GM21717 (cell line): ENCODE measurements around the gene ATXN7L3.
A peak's percentile ranks its signal among the peaks of the same experiment; 100 is the strongest.

Experiments used
- ATAC-seq: cut with Tn5 transposase; IDR thresholded peaks from one replicate; pipeline ENCODE4 v1.9.1; 2021; ENCODE audit warnings: mild to moderate bottlenecking, moderate library complexity; ENCODE audit not compliant: unreplicated experiment

Gene ATXN7L3

DNA sequence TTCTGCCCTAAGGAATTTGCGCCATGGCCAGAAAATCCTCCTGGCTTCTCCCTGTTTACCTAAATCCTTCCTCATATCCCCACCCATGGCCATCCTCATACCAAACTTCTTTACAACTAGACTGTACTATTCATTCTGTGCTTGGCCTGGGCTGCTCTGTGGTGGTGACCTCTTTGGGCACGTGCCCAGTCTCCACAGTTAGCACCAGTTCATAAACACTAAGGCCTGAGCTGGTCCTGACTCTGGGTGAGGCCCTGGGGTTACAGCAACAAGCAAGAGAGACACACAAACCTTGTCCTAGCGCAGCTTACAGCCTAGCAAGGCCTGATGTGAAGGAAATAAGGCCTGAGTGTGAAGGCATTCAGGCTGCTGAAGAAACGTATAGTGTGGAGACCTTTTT lies 3.1 kb upstream of the ATXN7L3 start:
- no peak for ATAC-seq

DNA sequence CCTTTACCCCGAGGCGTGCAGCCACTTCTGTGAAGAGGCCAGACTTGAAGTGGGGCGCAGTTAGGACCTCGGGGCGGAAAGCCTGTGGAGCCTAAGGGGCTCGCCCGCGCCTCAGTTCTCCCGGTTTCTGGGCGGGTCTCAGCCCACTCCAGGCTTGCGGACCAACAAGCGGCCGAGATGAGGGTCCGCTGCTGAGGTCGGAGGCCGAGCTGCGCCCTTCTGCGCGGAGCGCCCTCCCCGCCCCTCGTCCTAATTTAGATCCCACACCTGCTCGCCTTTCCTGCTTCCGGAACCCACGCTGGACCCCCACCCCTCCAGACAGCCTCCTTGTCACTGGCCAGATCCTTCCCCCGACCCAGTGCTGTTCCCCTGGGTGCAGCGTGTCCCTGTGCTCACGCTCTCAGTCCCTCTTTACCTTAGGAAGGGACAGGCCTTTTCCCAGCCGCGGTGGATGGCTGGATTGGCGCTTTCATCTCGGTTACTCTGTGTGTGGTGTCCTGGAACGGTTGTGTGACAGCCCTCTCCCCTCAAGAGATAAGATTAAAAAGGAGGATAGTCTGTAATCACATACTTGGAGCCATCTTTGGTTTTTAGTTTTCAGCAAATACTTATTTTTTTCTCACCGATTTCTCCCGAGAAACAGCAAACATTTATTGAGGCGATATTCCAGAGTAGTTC lies 933 bp upstream of the ATXN7L3 start:
- ATAC-seq, result no peak

DNA sequence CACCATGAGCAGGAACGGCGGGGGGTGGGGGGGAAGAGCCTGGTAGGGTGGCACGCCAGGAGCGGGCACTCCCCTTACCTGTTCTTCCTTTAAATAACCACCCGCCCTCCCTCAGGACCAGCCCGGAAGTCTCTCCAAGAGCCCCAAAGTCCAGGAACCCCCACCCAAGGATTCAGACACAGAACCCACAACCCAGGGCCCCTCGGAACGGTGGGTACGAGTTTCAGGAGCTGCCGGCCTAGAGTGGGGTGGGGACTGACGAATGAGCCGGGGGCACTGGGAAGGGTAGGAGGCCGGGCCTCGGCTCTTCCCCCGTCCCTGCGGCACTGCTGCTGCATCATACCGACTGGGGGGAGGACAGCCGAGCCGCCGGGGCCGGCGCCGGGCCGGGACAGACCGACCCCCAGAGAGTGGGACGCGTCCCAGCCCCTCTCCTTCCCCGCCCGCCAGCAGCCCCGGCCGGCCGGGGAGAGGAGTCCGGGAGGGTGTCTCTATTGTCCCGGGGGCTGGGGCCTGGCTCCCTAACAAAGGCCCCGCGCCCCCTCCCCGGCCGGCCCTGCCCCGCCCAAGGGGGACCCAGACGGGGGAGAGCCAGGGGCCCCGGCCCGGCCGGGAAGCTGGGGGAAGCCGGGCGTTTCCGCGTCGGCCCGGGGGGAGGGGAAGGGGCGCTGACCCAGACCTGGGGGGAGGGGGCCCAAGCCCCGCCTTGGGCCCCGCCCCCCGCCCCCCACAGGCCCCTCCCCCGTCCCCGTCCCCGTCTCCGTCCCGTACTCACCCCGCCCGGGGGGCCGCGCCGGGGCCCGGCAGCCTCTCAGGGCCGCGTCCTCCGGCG lies 747 bp downstream of the ATXN7L3 start:
- ATAC-seq, result peak; percentile 9

DNA sequence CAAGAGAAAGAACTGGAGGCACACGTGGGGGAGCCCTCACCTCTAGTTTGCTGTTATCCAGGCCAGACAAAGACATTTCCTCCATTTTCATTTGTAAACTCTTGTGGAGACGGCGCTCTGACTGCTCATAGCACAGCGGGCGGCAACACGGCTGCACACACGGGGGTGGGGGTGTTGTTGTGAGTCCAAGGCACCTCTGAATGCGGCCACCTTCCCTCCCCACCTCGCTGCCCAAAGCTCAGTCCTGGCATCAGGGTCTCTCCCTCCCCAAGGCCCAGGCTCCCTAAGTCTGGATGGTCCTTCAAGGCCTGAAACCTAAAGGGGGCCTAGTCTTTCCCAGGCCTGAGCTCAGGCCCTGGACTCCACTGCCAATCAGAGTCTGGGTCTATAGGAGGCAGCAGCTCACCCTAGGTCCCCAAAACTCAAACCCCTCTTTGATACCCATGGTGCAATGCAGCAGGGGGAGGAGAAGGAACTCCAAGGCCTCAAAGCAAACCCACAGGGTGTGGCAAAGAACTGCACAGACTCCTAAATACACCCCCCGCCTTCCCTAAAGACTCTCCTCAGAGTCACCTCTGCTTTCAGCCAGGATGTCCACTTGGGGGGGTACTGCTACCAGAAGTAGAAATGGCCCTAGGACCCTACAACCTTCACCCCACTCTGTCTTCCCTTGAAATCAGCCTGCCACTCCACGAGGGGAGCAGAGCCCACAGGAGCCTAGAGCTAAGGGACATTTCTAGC lies 1.5 kb downstream of the ATXN7L3 start:
- ATAC-seq, result no peak

DNA sequence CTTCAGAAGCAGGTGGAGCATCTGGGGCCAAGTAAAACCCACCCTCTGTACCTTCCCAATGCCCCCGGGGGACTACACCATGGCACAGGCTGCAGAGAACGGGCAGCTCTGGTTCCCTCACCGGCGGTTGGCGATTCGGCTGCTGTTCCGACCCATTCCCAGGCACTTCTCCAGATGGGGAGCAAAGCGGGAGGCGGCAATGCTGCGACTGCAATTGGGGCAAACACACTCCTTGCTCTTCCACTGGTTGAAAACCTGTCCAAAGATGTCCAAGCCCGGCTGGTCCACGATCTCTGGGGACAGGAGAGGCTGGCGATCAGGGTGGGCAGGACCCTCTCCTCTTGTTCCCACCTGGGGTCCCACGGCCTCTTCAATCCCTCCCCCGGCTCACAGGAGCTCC lies 2.6 kb downstream of the ATXN7L3 start:
- no peak for ATAC-seq

DNA sequence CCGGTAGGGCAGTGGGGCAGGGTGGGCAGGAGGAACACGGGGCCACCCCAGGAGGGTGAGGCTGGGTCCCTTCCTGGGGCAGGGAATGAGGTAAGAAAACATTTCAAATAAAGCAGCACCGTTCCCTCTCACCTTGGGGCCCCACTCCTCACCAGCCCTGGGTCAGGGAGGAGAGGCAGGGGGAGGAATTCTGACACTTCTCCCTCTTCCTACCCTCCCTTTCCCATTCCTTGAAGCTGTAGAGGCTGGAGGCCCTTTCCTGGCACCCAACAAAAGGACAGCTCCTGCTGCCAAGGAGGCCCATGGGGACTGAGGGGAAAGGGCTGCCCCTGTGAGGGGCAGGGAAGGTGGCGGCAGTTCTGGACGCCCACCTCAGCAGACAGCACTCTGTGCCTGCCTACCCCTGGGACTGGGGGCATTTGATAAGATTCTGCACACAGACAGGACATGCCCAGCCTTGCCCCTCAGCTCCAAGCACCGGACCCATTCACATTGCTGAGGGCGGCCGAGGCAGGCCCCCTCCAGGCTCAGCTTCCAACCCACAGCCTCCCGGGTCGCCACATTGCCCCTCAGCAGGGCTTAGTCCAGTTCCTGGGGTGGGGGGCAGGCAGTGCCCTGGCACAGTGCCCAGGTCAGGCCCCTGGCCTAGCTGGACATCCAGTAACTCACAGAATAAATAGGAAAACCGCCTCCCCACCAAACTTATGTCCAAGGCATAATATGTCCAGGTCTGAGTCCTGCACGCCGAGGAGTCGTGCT lies 6.2 kb downstream of the ATXN7L3 start:
- no peak for ATAC-seq

DNA sequence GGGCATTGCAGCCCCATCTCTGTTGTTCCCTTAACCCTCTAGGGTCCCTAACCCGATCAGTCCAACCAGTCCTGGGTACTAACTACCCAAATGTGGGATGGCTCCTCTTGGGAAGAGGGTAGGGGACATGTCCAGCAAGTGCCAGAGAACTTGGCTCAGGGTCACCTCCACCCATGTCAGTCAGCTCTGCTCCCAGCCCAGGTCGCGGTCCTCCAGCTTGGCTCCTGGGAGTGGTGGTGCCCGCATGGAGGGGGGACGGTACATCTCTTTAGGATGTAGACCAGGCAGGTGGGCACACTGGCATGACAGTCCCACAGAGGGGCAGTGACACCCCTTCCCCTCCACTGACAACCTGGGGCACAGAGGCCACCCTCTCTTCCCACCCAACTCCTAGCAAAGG lies 6.9 kb downstream of the ATXN7L3 start:
- no peak for ATAC-seq

DNA sequence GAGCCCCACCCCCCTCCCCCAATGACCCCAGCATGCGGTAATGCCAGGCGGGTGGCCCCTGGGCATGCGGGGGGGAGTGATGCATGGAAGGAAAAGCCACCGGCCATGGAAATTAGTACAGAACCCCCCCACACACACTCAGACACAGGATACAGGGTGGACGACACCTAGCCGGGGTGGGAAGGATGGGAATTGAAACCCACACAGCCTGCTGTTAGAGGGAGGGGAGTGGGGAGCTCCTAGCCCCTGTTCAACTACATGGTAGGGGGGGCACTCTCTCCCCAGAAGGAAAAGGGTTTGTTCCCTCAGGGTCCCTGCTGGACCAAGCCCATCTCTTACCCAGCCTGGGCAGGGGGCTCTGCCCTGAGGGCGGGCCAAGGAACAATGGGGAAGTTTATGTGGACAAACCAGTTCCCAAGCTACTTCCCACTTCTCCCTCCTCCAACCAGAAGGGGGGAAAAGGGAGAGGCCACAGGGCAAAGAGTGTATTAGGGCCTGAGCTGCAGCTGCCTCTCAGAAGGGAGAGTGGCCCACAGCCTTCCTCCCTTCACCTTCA lies 7.7 kb downstream of the ATXN7L3 start:
- no peak for ATAC-seq

DNA sequence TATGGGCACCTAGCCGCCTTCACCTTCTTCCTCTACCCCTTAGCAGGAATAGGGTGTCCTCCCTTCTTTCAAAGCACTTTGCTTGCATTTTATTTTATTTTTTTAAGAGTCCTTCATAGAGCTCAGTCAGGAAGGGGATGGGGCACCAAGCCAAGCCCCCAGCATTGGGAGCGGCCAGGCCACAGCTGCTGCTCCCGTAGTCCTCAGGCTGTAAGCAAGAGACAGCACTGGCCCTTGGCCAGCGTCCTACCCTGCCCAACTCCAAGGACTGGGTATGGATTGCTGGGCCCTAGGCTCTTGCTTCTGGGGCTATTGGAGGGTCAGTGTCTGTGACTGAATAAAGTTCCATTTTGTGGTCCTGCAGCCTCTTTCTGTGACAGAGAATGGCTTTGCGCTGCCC lies 8.3 kb downstream of the ATXN7L3 start:
- no peak for ATAC-seq

DNA sequence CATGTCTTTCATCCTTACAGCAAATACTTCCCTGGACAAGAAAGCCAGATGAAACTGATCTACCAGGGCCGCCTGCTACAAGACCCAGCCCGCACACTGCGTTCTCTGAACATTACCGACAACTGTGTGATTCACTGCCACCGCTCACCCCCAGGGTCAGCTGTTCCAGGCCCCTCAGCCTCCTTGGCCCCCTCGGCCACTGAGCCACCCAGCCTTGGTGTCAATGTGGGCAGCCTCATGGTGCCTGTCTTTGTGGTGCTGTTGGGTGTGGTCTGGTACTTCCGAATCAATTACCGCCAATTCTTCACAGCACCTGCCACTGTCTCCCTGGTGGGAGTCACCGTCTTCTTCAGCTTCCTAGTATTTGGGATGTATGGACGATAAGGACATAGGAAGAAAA lies 9.2 kb downstream of the ATXN7L3 start:
- no peak for ATAC-seq

DNA sequence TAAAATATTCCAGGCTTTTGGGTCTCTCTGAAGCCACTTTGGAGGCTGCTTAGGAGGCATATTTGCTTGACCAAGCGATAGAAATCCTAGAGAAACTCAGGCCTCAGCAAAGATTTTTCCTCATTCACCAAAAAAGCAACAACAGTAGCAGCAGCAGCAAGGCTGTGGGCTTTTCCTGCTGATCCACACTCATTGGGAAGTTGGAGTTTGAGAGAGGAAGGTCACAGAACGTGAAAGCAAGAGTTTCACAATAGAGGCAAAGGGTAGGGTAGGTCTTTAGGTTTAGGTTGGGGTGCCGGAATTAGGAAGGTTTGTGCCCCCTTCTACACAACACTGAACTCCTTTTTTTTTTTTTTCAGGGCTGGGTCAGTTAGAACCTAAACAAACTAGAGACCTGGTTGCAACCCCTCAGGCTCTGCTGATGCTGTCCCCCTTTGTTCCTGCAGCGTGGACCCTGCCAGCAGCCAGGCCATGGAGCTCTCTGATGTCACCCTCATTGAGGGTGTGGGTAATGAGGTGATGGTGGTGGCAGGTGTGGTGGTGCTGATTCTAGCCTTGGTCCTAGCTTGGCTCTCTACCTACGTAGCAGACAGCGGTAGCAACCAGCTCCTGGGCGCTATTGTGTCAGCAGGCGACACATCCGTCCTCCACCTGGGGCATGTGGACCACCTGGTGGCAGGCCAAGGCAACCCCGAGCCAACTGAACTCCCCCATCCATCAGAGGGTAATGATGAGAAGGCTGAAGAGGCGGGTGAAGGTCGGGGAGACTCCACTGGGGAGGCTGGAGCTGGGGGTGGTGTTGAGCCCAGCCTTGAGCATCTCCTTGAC lies 10.9 kb downstream of the ATXN7L3 start:
- ATAC-seq, result no peak

DNA sequence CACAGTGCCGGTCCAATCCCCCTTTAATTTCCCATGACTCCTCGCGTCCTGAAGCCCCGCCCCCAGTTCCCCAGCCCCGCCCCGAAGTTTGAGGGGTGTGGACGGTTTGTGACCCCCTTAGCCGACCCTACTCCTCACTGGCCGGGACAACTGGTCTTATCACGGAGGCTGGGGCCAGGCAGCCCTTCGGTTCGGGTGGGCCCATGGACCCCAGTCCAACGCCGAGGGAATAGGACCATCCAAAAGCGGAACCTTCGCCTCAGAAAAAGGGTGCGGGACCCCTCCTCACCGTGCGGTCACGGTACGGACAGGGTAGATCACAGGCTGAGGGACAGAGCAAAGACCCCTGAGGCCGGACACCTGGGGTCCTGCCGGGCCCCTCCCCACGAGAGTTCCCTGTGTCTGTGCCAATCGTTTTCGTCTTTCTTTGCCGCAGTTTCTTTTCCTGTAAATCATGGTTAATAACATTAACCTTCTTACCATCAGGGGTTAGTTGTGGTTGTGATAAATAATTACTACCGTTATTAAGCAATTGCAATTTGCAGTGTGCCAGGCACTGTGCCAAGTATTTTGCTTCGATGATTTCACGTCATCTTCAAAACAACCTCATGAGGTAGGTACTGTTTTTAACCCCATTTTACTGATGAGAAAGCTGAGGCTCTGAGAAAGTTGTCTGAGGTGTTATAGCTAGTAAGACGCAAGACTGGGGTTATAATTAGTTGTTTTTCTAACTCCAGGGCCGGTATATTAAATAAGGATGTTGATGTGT lies 12.4 kb downstream of the ATXN7L3 start:
- peak; percentile 37 for ATAC-seq

DNA sequence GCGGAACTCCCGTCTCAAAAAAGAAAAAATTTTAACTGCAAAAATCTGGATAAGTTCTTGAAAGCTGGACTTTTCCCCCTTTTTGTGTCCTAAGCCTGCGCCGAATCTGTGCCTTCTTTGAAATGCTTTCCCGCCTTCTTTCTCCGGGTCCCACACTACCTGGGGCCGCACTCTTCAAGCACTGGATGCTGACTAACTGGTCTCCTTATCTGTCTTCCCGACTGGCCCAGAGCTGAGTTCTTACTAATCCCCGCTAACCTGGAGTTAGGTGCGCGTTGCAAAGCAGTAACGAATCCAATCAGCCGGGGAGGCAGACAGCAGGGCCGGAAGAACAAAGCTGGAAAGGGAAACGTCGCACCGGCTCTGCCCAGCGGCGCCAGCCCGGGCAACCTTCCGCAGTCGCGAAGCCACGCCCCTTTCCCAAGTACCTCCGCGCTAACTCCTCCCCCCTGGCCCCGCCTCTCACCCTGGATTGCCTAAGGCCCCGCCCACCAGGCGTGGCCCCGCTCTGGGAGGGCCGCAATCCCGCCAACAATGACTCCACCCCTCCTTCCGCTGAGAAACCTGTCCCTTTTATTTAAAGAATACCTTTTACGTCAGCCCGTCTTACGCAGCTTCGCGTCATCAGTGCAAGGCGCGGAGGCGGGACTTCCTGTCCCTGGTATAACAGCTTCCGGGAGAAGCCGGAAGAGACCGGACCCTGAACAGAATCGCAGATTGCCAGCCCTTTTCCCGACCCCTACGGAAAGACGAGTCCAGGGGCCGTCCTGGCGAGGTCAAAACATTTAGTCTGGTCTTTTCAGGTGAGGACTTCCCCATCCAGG lies 13.2 kb downstream of the ATXN7L3 start, which contains the start of gene TMUB2:
Gene TMUB2, plus strand, starts transcription at position 666 of the 824 bp plus-strand sequence. CDS start 737 bp downstream, outside the sequence.
- ATAC-seq, result peak; percentile 76

DNA sequence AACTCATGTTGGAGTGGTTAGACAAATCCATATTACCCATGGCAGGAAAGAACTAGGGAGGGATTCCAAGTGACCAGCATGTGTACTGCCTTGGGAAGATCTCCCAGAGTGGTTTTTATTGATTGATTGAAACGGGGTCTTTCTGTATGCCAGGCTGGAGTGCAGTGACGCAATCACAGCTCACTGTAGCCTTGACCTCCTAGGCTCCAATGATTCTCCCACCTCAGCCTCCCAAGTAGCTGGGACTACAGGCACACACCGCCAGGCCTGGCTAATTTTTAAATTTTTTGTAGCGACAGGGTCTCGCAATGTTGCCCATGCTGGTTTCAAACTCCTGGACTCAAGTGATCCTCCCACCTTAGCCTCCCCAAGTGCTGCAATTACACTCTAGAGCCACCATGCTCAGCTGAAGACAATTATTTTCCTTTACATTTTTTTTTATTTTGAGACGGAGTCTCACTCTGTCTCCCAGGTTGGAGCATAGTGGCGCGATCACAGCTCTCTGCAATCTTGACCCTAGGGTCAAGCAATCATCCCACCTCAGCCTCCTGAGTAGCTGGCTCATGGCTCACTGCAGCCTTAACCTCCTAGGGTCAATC lies 15.4 kb downstream of the ATXN7L3 start:
- ATAC-seq, result no peak

DNA sequence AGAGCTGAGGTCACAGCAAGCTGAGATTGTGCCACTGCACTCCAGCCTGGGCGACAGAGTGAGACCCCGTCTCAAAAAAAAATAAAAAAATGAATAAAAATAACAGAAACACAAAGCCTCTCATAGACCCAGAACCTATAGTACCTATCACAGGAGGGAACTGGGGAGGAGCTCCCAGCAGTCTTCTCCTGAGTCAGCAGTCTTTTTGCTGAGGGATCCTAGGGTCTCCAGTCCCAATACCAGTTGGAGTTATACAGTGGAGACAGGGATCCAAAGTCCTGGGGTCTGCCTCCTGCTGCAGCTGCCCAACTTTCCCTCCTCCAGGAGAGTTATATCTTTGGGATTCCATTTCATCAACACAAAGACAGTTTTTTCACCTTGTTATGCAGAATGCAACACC lies 16.7 kb downstream of the ATXN7L3 start:
- no peak for ATAC-seq

DNA sequence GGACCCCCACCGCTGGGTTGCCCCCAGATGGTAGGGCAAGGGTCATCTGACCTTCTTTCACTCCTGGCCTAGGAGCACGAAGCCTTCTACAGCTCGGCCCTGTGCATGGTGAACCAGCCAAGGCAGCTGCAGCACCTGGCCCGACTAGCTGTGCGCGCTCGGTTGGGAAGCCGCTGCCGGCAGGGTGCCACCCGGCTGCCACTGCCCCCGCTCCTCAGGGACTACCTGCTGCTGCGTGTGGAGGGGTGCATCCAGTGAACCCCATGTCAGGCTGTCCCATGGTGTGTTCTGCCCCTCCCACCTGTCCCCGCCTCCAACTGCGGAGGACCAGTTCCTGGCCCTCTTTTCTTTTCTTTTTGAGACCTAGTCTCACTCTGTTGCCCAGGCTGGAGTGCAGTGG lies 21.6 kb downstream of the ATXN7L3 start:
- ATAC-seq, result no peak

DNA sequence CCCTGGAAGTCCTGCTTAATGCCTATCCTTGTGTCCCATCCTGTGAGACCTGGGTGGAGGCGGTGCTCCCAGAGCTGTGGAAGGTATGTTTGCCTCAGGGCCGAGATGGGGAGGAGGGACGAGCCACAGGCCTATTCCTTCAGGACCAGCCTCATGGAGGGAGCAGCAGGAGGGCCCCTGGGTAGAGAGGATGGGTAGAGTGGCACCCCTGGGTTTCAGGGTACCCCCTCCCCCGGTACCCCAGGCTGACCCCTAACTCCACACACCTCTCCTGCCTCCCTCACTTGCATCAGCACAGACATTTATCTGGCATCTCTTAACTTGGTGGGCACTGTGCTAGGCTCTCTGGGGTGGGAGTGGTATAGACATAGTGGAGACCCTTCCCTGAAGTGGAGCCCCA lies 22.0 kb downstream of the ATXN7L3 start:
- no peak for ATAC-seq
